Endodermal cell (in vitro differentiated cells): Measurements from ENCODE around the gene MROH2A. TPM values are rescaled to one million over a fixed set of nuclear protein-coding genes. Genes with fewer than 3 reads are reported as not detected.
"Not testable (repeated sequence)": the region's sequence is repeated elsewhere in the genome, so short reads cannot be mapped to it uniquely, and the experiment has no call there.

Experiments used
- DNase-seq: peaks from one replicate; pipeline ENCODE4 v3.0.0-alpha.2; 2017
- H3K27ac ChIP-seq: 2 replicates; pipeline ENCODE4 v1.5.1; 2013; ENCODE audit warnings: mild to moderate bottlenecking, low read depth, low read length, moderate library complexity
- H3K27me3 ChIP-seq: 2 replicates; pipeline ENCODE4 v1.6.1; 2013; ENCODE audit warnings: mild to moderate bottlenecking, low read length, moderate library complexity; ENCODE audit not compliant: insufficient read depth, control insufficient read depth, poor library complexity, severe bottlenecking
- H3K36me3 ChIP-seq: 2 replicates; pipeline ENCODE4 v1.7.0; 2013; ENCODE audit warnings: mild to moderate bottlenecking, low read length, moderate library complexity; ENCODE audit not compliant: control insufficient read depth, insufficient read depth
- H3K4me1 ChIP-seq: one replicate; pipeline ENCODE4 v1.7.0; 2013; ENCODE audit warnings: low read length; ENCODE audit not compliant: control insufficient read depth, insufficient read depth
- H3K4me3 ChIP-seq: 2 replicates; pipeline ENCODE4 v1.5.1; 2013; ENCODE audit warnings: mild to moderate bottlenecking, low read length, moderate library complexity
- H3K9ac ChIP-seq: 2 replicates; pipeline ENCODE4 v1.6.1; 2013; ENCODE audit warnings: mild to moderate bottlenecking, low read length, moderate library complexity; ENCODE audit not compliant: poor library complexity, severe bottlenecking; ENCODE audit errors: extremely low read depth
- H3K9me3 ChIP-seq: 2 replicates; pipeline ENCODE4 v1.6.1; 2013; ENCODE audit warnings: mild to moderate bottlenecking, low read length, moderate library complexity; ENCODE audit not compliant: control insufficient read depth
- H3K27ac Mint-ChIP-seq: 2 replicates; pipeline ENCODE4 v1.8.0; 2020; ENCODE audit warnings: mixed read lengths
- H3K27me3 Mint-ChIP-seq: 2 replicates; pipeline ENCODE4 v1.8.0; 2021; ENCODE audit warnings: mild to moderate bottlenecking, mixed read lengths; ENCODE audit not compliant: insufficient read depth
- H3K36me3 Mint-ChIP-seq: 2 replicates; pipeline ENCODE4 v1.8.0; 2020; ENCODE audit warnings: low read depth, mixed read lengths
- H3K4me1 Mint-ChIP-seq: 2 replicates; pipeline ENCODE4 v1.8.0; 2020; ENCODE audit warnings: mixed read lengths
- H3K4me3 Mint-ChIP-seq: 2 replicates; pipeline ENCODE4 v1.8.0; 2020; ENCODE audit warnings: mild to moderate bottlenecking, moderate library complexity, mixed read lengths
- H3K9me3 Mint-ChIP-seq: 2 replicates; pipeline ENCODE4 v1.8.0; 2020; ENCODE audit warnings: mild to moderate bottlenecking, mixed read lengths
- CTCF ChIP-seq: fragments of 200-600 bp; sonication (generic); conservative IDR thresholded peaks from 2 replicates; pipeline ENCODE4 v1.5.0; 2021; ENCODE audit warnings: antibody characterized with exemption, mild to moderate bottlenecking
- WGBS, 2 experiments: methylation state at CpG; one replicate each; pipeline versions ENCODE4 v1.1.5 to v1.1.7; 2013; ENCODE audit warnings: missing lambda C conversion rate in 2 of 2, mixed read lengths in 1 of 2; ENCODE audit not compliant: insufficient coverage in 1 of 2, insufficient read length in 1 of 2; 5-methylcytosine and 5-hydroxymethylcytosine counted together
- long read RNA-seq, 4 experiments: library from polyadenylated mRNA in 2 of 4; library from RNA in 1 of 4; library from capped mRNA in 1 of 4; stranded (forward) in 3 of 4; unstranded in 1 of 4; transcript quantifications; one replicate each; pipeline ENCODE4 v2.0.0, GENCODE V29; 2020 to 2021; ENCODE audit warnings: inconsistent platforms in 1 of 4
- polyA plus RNA-seq, 2 experiments: library from polyadenylated mRNA; stranded (reverse); fragments of 50-300 nt; gene quantifications; one replicate each; pipeline ENCODE4 v1.2.3, GENCODE V29; 2013
- total RNA-seq, 2 donors: library from RNA; stranded (reverse); fragmentation: NEBNext Ultra II Directional in 1 of 2; extraction: Animal tissue kit (Norgen Biotek cat#: 25700) in 1 of 2; gene quantifications; 2 replicates in 1 of 2; 3 replicates in 1 of 2; pipeline ENCODE4 v1.2.1, GENCODE V29; 2021

MROH2A gene, protein sequence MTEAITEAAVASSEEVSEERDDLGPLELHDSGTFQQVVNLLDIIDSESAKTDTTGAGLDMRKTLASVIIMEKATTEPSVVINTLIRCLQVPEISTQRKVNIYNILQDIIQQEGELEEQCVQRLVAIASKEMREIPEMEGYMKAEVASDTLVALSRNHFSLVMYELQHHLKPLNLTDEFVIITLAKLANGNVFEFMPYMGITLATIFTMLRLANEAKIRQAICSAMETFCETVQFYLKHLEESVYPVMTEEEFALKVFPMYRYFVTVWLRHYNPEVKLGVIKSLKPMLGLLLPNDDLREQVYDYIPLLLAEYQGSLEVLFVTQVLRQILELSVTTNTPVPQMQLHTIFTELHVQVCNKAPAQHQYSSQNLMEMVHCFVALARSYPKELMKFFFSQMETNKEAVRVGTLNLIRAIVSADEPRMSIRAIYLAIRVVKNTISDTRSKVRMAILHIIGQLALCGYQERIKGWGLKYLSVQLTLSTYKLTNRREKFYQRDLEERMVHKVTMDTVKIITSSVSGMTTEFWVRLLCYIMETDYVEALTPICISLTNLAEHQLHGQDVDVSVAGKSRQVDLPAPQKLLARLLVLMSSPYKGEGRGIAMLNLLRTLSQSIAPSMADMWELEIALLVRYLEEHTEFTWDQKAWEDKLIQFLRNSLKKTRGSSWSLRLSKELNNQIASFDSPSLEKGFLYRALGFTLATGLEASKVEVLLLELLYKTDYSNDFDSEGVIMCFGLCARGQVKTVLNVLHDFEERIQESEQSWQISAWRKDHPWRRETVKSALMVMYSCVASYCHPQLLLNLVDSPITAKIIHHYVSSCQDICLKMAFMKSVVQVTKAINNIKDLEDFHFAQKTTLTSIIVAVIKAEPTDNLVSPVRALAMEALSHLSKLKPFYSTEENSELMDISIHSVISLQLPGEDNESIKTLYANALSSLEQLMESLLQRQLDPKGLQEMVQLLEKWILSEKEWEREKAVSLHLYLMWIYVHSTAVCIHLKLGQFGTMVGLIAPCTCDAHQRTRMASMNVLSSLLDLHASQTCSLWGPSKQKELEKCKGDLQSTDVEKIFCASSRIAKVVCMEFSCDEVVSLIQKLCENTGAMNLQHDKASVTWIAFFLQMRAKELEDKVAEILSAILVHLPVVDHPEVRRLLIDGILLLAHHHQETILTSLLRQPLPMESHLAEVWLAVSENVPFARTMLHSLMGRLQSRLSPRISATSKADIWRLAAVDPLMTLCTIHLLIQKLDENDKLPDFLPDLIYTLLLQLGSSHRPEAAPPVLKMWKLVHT (N-terminal part only)
- total RNA-seq, result not detected
- polyA plus RNA-seq (2013, experiment 1 of 2), result not detected
- polyA plus RNA-seq (2013, experiment 2 of 2), result not detected
- long read RNA-seq, experiment 1, partial matches to known transcripts, result 0 of 1 reads
- long read RNA-seq, experiment 1, other reads (novel, unspliced or antisense), result 1 of 1 reads
- long read RNA-seq, experiment 2, result 0 reads
- long read RNA-seq, experiment 3, result 0 reads
- long read RNA-seq, experiment 4, partial matches to known transcripts, result 0 of 1 reads
- long read RNA-seq, experiment 4, other reads (novel, unspliced or antisense), result 1 of 1 reads

DNA sequence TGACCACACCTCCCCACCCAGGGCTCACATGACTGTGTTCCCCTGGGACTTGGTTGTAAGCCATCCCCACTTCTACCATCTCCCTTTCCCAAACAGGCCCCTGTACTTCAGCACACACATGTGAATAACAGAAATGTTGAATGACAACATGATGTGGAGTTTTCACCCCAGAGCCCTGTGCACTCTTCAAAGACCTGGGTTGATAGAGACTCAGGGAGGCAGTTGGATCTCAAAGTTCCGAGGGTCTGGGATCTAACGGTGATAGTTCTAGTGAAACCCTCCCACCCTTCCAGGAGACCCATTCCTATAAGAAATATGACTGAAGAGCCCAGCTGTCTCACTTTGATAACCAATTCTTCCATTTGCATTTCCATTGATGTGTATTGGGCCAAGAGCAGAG lies at the start of gene MROH2A:
Gene MROH2A, plus strand, starts transcription at position 301 of the 400 bp plus-strand sequence. CDS start 1,029 bp downstream, outside the sequence.
- Histone ChIP-seq H3K27me3 (no peaks in the 10 kb centered on the region), H3K9ac (no peak within 1 kb of the TSS), H3K27ac (no peak within 1 kb of the TSS), H3K36me3 (no peaks in the 10 kb centered on the region), H3K4me1 (no peaks in the 10 kb centered on the region), H3K9me3 (peaks cover 10% of the 10 kb centered on the region), H3K4me3 (no peak within 1 kb of the TSS)
- H3K4me1 Mint-ChIP-seq, result no peaks in the 10 kb centered on the region
- 81% methylated on average over 2 of the region's 2 CpGs; no CpG with 5 or more reads in 1 of the 2 experiments for WGBS, 2 experiments
- peaks cover 22% of the 10 kb centered on the region for H3K9me3 Mint-ChIP-seq
- peaks cover 5% of the 10 kb centered on the region for H3K27me3 Mint-ChIP-seq
- TF ChIP-seq CTCF, result no peak
- H3K4me3 Mint-ChIP-seq, result no peak within 1 kb of the TSS
- no peaks in the 10 kb centered on the region for H3K36me3 Mint-ChIP-seq
- H3K27ac Mint-ChIP-seq, result no peak within 1 kb of the TSS
- no peak for DNase-seq

- Mint-ChIP-seq H3K4me3 (no peak within 1 kb of the TSS), H3K4me1 (peaks cover 2% of the 10 kb centered on the region), H3K27ac (no peak within 1 kb of the TSS), H3K27me3 (peaks cover 13% of the 10 kb centered on the region), H3K36me3 (no peaks in the 10 kb centered on the region), H3K9me3 (peaks cover 30% of the 10 kb centered on the region)
- peaks cover 6% of the 10 kb centered on the region for H3K9me3 ChIP-seq
- no peak for TF ChIP-seq CTCF
- WGBS, 2 experiments, result 88 to 93% methylated on average over 4 to 8 of the region's 8 CpGs
- H3K4me3 ChIP-seq, result no peak within 1 kb of the TSS
- no peaks in the 10 kb centered on the region for H3K36me3 ChIP-seq
- H3K4me1 ChIP-seq, result no peaks in the 10 kb centered on the region
- DNase-seq, result no peak
- H3K27me3 ChIP-seq, result no peaks in the 10 kb centered on the region
- no peak within 1 kb of the TSS for H3K9ac ChIP-seq
- no peak within 1 kb of the TSS for H3K27ac ChIP-seq
These were observed 49.3 kb upstream of the MROH2A start, which contains the start of gene UGT1A3 for GRCh38 chr2:233728723-233729301. TSS of gene UGT1A3 (plus strand) at chr2:233729042. CDS start at chr2:233729127, 85 bp downstream.

DNA sequence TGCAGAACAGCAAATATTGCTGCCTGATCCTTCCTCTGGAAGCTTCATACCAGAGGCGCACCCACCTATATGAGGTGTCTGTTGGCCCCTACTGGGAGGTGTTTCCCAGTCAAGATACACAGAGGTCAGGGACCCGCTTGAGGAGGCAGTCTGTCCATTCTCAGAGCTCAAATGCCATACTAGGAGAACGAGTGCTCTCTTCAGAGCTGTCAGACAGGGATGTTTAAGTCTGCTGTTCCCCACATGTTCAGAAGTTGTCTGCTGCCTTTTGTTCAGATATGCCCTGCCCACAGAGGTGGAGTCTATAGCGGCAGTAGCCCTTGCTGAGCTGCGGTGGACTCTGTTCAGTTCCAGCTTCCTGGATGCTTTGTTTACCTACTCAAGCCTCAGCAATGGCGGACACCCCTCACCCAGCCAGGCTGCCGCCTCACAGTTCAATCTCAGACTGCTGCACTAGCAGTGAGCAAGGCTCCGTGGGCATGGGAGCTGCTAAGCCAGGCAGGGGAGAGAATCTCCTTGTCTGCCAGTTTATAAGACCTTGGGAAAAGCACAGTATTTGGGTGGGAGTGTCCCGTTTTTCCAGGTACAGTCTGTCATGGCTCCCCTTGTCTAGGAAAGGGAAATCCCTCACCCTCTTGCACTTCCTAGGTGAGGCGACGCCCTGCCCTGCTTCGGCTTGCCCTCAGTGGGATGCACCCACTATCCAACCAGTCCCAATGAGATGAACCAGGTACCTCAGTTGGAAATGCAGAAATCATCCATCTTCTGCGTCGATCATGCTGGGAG lies 41.1 kb upstream of the MROH2A start:
- WGBS, 2 experiments, result 90 to 93% methylated on average over 11 to 14 of the region's 14 CpGs
- H3K4me1 ChIP-seq, H3K27me3 Mint-ChIP-seq, H3K36me3 ChIP-seq, H3K27ac ChIP-seq, H3K27me3 ChIP-seq, H3K4me3 Mint-ChIP-seq, DNase-seq, H3K36me3 Mint-ChIP-seq, H3K4me1 Mint-ChIP-seq, H3K4me3 ChIP-seq, H3K27ac Mint-ChIP-seq, H3K9ac ChIP-seq: not testable (repeated sequence)
- peaks cover 26% of the 10 kb centered on the region for H3K9me3 Mint-ChIP-seq
- H3K9me3 ChIP-seq, result peaks cover 22% of the 10 kb centered on the region
